ENCODE measurements around the gene IGSF22.

DNA sequence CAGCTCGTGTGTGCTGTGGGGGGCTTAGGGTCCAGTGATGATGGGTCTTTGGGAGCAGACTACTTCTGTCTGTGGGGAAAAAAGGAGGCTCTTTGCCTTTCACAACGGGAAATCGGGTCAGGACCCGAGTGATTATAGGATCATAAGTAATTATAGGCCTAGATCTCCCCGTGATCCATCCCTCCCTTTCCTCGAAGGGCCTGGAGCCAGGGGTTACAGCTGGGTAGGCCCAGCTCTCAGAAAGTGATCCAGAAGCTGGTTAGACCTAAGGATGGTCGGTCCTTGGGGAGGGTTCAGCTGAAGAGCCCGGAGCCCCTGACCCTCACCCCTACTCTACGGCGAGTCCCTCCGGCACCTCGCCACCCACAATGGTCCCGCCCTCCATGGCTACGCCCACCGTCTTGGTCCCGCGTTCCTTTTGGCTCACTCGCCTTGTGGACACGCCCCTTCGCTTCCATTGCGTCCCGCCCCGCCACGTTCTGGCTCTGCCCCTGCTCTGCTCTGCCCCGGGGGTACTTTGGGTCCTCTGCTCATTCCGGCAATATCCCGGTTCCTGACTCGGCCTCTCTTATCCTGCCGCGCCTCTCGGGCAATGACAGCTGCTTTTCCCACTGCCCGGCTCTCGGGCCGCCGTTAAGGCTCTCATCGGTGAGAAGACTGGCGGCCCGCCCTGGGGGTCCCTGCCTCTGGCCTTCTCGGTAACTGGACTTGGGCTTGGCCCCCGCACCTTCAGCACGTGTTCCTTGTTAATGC lies 5.0 kb downstream of the IGSF22 start:
- TF ChIP-seq, protein P1, sequence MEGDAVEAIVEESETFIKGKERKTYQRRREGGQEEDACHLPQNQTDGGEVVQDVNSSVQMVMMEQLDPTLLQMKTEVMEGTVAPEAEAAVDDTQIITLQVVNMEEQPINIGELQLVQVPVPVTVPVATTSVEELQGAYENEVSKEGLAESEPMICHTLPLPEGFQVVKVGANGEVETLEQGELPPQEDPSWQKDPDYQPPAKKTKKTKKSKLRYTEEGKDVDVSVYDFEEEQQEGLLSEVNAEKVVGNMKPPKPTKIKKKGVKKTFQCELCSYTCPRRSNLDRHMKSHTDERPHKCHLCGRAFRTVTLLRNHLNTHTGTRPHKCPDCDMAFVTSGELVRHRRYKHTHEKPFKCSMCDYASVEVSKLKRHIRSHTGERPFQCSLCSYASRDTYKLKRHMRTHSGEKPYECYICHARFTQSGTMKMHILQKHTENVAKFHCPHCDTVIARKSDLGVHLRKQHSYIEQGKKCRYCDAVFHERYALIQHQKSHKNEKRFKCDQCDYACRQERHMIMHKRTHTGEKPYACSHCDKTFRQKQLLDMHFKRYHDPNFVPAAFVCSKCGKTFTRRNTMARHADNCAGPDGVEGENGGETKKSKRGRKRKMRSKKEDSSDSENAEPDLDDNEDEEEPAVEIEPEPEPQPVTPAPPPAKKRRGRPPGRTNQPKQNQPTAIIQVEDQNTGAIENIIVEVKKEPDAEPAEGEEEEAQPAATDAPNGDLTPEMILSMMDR (IDR thresholded peaks at IDR 0.05) = no peak
- TF ChIP-seq EP300 (IDR thresholded peaks at IDR 0.05) = no peak

Data from ovary (tissue), 3 donors.